HG02943 (cell line): Measurements from ENCODE around the gene SPNS3.

Experiments used
- ATAC-seq: cut with Tn5 transposase; IDR thresholded peaks from one replicate; pipeline ENCODE4 v1.9.1; 2021; ENCODE audit warnings: mild to moderate bottlenecking, low read depth, moderate library complexity; ENCODE audit not compliant: unreplicated experiment

SPNS3 gene

GRCh38 chr17:4505187-4505586 lies 71.4 kb downstream of the SPNS3 start:
- ATAC-seq: no peak

DNA sequence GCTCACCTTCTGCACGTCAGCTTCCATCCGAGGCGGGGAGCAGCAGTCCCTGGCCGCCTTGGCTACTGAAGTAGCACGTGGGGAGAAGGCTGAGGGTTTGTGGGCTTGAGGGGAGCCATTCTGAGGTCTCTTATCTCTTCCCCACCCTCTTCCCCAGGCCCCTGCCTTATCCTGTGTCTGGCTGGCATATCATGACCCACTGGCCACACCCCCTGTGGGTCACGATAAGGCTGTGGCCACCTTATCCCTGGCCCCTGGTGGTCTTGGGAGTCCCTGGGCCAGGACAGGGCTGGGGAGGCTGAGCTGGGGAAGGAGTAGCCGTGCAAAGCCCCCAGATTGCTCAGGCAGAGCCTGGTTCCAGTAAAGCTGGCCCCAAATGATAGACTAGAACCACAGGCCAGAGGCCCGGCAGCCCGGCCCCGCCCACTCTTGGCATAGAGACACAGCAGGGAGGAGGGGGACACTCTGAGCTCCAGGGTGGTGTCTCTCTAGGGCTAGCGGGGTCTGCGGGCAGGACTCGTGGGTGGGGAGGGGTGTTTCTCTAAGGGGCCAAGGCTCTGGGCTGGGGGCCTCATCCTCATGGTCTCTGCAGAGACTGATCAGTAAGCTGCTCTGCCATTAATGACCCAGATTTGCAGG lies 72.6 kb downstream of the SPNS3 start:
- ATAC-seq: no peak

DNA sequence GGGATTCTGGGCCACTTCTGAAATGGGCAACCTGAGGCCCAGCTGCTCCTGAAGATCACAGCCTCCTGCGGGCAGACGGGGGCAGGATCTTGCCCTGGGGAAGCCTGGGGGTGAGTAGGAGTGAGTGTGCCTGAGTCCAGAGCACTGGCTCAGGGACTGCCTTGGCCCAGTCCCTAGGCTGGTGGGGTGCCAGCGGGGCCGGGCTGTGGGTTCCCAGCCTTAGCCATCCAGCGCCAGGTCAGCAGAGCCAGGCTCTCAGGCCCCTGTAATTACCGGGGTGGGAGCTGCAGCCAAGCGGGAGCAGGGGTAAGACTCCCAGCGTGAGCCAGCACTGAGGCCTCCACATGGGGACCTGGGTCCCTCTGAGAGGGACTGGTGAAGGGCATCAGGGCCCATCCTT lies 73.2 kb downstream of the SPNS3 start:
- no peak for ATAC-seq

DNA sequence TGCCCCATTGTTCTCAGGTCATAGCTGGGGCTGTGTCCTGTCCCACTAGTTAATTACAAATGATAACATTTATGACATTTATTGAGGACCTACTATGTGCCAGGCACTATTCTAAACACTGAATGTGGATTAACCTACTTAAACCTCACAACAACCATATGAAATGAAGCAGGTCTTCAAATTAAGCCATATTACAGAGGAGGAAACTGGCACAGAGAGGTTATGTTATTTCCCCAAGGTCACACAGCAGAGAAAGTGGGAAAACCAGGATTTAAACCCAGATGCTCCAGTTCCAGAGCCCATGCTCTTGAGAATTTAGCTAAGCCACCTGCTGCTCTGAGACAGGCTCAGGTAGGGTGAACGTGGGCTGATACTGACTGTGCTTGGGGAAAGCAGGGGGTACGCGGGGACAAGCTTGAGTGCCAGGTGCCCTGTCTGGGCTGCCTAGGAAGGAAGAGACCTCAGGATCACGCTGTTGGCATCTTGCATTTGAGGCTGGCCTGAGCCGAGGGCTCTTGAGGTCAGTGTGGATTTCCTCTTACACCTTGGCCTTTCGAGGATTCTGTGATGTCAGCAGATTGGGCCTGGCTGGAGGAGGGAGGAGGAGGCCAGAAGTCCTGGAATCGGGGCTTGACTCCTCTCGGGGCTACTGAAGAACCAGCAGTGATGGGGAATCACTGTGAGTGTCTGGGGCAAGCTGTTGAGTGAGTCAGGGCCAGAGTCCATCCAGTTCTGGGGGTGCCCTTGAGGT lies 73.8 kb downstream of the SPNS3 start:
- ATAC-seq: no peak

DNA sequence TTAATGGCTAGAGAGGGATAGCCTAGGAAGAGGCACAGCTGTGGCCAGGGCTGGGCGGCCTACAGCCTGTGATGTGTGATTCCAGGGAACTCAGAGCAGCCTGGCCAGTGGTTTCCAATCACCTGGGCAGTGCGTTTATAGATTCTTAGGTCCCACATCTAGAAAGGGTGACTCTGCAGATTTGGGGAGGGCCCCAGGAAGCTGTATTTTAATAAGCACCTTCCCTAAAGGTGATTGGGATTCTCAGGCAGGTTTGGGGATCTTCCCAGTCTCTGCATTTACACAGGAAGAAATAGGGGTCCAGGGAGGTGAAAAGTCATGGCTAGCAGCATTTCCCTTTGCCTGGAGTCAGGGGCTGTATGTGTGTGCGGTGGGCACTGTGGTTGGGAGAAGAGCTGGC lies 74.5 kb downstream of the SPNS3 start:
- ATAC-seq: no peak

DNA sequence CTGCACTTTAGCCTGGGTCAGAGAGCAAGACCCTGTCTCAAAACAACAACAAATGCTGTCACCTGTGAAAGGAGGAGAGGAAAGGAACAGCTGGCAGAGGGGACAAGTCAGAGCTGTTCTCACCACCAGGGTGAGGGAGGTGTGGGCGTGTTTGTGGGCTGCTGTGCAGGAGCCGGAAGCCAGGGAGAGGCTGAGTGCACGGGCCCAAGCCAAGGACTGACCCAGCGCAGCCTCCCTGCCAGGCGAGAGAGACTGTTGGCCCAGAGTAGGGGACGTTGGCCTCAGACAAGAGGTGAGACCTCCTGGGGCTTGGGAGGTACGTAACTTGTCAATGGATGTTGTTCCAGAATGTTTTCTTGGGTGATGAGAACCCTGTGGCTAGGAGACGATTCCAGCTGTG lies 75.7 kb downstream of the SPNS3 start:
- no peak for ATAC-seq

DNA sequence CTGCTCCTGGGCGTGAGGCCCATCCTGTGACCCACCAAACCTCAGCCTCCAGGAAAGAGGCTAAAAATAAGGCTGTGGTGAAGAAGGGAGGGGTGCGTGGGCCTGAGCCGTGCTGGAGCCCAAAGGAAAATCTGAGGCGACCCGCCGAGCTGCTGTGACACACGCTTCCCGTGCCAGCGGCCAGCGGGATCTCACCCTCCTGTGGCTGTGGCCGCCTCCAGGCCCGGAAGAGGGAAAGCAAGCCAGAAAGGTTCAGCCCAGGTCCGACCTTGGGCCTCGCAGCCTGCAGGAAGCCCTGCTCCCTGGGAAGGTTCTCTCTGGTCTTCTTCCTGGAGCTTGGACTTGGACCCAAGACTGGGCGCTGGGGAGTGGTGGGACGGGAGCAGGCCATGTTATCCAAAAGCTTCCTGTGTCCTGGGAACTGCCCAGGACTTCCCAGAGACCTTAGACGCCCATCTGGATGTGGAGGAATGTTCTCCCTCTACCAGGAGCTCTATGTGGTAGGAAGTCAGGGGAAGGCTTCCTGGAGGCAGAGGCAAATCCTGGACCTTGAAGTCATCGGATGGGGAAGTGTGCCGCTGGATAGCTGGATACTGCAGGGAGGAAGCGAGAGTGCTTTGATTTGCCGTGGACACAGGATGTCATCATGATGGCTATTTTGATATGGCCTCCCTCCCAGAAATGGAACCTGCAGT lies 76.3 kb downstream of the SPNS3 start:
- ATAC-seq: no peak

GRCh38 chr17:4510618-4510941 lies 76.8 kb downstream of the SPNS3 start:
- ATAC-seq: no peak

DNA sequence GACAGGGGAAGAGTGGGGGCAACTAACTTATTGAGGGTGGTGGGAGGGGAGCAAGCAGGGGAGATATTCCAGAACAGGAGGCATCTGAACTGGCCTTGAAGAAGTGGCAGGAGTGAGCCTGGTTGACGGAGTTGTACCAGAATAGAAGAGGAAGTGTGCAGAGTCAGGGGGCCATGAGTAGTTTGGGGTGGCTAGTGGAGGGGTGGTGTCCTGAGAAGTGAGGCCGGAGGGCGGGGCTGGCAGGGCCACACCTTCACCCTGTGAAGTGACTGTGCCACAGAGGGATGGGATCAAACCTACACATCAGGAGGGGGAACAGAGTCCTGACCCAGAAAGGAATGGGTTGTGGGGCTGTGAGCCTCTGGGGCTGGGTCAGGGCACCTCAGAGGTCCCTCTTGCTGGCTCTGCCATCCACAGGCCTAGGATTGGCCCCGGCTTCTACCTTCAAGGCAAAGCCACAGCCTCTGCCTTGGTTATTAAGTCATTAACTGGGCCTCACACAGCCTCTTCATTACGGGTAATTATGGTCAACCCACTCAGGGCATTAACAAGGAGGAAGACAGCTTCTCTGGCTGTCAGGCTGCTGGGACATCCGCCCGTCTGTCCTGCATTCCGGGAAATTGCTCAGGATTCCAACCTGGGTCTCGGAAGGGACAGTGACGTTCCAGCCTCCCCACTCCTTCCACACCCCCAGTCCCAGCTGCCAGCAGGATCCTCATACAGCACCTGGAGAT lies 77.6 kb downstream of the SPNS3 start:
- ATAC-seq: no peak

DNA sequence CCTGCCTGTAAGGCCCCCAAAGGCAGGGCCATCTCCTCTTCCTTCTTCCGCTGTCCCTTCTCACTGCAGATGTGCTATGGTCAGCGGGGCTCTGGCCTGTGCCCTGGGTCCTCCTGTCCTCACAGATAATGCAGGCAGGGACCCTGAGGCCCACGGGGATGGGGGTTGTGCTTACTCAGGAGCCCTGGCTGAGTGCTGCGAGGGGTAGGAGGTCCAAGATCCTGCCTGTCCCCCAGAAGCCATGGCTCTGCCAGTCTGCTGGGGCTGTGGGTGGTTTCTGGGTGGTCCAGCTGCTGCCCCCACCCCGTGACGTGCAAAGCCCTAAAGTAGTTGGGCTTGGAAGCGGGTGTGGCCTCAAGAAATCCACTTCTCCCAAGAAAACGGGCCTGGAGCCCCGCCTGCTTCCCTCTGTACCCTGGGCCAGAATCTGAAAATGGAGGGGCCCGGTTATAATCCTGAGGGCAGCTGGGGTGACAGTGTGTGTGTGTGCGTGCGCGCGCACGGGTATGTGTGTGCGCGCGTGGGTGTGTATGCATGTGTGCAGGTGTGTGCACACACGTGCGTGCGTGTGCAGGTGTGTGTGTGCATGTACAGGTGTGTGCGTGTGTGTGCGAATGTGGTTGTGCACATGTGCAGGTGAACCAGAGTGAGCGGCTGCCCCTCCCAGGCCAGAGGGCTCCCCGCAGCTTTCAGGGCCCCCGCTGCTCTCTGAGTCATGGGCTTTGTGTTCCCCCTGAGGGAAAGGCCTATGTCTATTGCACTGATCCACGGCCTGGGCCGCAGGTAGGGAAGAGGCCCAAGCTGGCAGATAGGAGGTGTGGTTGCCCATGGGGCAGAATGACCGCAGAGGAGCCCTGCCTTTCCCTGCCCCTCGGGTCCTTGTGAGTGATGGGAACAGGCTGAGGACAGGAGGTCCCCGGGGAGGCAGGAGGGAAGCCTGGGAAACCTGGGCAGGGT lies 78.7 kb downstream of the SPNS3 start:
- no peak for ATAC-seq

GRCh38 chr17:4513113-4514032 lies 79.6 kb downstream of the SPNS3 start:
- no peak for ATAC-seq

- ATAC-seq: no peak
These were observed 80.5 kb downstream of the SPNS3 start for GRCh38 chr17:4514206-4514605.

- ATAC-seq: no peak
These were observed 81.0 kb downstream of the SPNS3 start for GRCh38 chr17:4514779-4515178.

- ATAC-seq: no peak
These were observed 81.8 kb downstream of the SPNS3 start for GRCh38 chr17:4515501-4515900.

DNA sequence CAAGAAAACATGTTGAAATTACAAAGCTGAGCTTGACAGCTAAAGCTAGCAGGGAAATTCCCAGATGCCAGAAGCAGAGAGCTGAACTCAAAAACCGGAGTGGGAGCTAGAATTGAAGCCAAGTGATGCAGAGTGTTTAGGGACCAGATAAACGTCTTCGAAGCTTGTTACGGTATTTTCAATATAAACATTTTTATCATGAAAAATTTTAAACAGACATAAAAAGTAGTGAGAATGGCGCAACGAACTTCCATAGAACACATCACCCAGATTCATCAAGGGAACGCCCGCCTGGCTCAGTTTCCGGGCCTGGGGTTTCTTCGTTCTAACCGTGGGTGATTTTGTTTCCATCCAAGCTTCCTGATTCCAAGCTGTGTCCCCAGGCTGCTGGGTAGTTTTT lies 83.0 kb downstream of the SPNS3 start:
- no peak for ATAC-seq

- ATAC-seq: no peak
These were observed 85.2 kb downstream of the SPNS3 start for GRCh38 chr17:4518901-4519300.

DNA sequence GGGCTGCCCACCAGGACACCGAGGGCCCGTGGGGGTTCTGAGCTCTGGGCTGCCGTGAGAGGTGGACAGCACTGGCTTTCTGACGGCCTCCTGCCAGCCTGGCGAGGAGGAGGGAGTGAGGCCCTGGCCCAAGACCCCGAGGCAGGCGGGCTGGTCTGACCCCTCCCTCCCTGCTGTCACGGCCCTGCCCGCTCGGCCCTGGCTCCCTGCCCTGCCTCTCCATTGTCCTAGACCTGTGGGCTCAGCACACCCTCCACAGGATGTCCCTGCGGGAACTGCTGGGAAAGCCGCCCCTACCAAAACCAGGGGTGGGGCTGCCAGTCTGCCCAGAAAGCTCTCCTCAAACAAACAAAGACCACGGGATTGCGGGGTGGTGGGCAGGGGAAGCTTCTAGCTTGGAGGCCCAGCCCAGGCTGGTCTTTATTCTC lies 85.6 kb downstream of the SPNS3 start:
- ATAC-seq: no peak

DNA sequence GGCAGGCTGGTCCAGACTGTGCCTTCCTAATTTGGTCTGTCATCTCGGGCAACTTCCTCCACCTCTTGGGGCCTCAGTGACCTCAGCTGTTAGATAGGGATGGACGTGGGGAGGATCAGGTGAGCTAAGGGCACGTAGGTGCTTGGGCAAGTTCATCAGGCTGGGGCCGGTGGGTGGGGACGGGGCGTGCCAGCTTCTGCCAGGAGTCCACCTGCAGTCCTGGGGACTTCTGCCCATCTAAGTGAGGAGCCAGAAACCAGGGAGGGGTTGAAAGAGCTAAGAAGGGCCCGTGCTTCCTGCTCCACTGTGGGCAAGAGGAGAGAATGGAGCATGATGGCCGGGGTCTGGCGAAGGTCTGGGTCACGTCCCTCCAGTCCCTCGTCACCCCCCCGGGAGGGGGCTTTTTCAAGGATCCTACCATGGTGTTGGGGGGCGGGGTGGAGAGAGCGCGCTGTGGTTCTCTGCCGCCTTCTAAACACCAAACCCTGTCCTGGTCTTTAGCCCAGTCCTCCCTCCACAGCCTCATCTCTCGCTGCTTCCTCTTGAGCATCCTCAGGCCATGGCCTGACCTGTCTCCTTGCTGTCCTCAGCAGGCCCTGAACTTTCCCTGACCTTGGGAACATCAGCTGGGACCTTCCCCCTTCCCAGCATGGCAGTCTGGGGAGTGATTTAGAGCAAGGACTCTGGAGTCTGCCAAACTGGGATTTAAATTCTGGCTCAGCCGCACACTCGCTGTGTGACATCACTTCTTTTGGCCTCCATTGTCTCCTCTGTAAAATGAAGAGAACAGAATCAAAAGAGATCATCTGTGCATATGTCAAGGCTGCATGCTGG lies 86.5 kb downstream of the SPNS3 start:
- no peak for ATAC-seq
